ENCODE measurements around the gene CDHR5. TPM values are rescaled to one million over a fixed set of nuclear protein-coding genes. Genes with fewer than 3 reads are reported as not detected.
A peak's percentile ranks its signal among the peaks of the same experiment; 100 is the strongest.

The CDHR5 gene
- total RNA-seq, 5 donors from 2014 or later (not counting 1 experiment from before 2014, with no cell fraction given): 0.26 to 0.29 TPM; not detected in 3

DNA sequence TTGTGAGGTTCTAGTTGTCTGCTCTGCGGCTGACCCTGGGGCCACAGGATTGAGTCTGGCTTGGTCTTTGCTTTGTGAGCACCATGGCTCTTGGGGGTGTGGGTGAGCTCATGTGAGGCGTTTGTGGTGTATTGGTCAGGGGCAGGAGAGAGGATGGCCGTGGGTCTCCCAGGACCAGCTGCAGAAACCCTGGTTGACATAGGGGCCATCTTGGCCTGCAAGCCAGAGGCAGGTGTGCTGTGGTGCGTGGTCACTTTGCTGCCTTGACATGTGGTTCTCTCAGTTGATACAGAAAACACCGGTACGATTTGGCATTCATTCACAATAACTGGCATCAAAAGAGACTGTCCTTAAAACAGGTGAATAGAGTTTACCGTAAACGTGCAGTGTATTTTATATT is 37.2 kb downstream of the CDHR5 start:
- no peaks in the 10 kb centered on the region for H3K9me3 Mint-ChIP-seq
- POLR2A ChIA-PET: interaction anchor here in 1 of 2 donors (0.6 kb wide), 1 partner anchor 28 kb away, joined by 4 read pairs; the partner anchor contains the start of gene IRF7
- DNase-seq (no peak), ATAC-seq (replicated peaks in 1 of 4) (peak in 1 of 4 experiments; percentile 4)
- H3K9me3 ChIP-seq: no peaks in the 10 kb centered on the region
- CTCF ChIA-PET: interaction anchor here in 1 of 2 donors (2.3 kb wide), 1 partner anchor 33 kb away, joined by 9 read pairs; no protein-coding TSS in a partner anchor
- peaks cover 28 to 34% (median 33%) of the 10 kb centered on the region in 3 donors for H3K4me1 Mint-ChIP-seq
- peaks cover 29% of the 10 kb centered on the region for H3K36me3 Mint-ChIP-seq
- H3K4me1 ChIP-seq (ENCODE audit: control insufficient read depth in 1 of 2, extremely low read depth in 1 of 2, insufficient read depth in 2 of 2, low read length in 2 of 2): peaks cover 5 to 32% of the 10 kb centered on the region in 2 experiments
- peak overlapping the region; percentile 99 for H3K27ac Mint-ChIP-seq
- H3K4me3 ChIP-seq (ENCODE audit: control insufficient read depth in 1 of 2, extremely low read depth in 1 of 2, low read length in 1 of 2): no peak overlapping the region
- H3K27ac ChIP-seq (ENCODE audit: low read length): peak overlapping the region; percentile 68
- peaks cover 14 to 66% of the 10 kb centered on the region in 2 donors for H3K36me3 ChIP-seq (ENCODE audit: control insufficient read depth in 2 of 2, extremely low read depth in 1 of 2, insufficient read depth in 1 of 2, low read length in 1 of 2)
- peak overlapping the region; percentile 69 to 80 (median 77) for H3K4me3 Mint-ChIP-seq
- H3K27me3 Mint-ChIP-seq: no peaks in the 10 kb centered on the region
- 83% methylated on average over 4 of the region's 8 CpGs for WGBS (ENCODE audit: insufficient coverage)
- no peaks in the 10 kb centered on the region for H3K27me3 ChIP-seq (replicated peaks in 1 of 2; ENCODE audit: control insufficient read depth in 2 of 2, extremely low read depth in 1 of 2, insufficient read depth in 2 of 2, low read length in 1 of 2)

DNA sequence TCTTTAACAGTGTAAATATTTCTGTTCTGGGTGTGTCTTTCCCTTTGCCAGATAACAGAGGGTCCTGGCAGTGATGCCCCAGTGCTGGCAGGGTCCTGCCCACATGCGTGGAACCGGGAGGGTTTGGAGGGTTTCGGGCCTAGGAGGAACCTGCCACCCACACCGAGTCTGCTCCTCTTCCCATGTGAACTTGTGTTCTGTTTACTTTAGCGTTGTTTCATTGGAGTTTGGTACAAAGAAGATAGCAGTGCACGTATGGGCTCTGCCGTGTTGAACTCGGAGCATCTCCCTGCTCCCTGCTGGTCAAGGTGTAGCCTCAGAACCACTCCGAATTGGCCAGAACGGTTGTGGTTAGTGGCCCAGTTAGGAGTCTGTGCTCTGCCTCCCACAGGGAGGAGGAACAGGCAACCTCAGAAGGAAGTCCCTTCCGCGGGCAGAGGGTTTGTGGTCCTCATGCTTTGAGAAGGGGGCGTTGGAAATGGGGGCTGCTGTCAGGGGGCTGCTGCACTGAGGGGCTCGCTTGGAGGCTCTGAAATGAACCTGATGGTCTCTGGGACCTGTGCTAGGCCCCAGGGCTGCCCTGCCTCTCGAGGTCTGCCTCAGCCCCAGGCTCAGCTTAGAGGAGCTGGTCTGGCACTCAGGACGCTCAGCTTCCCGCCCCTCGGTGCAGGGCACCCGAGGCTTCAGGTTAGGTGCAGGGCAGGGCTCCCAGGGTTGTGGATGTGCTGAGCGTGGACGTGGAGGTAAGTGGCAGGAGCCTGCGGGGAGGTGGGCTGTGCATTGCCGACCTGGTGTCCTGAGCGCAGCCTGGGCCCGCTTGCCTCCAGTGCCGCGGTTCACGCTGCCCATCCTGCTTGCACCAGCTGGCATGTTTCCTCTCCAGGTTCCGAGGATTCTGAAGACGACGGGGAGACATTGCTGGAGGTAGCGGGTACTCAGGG is 38.1 kb downstream of the CDHR5 start:
- ChIA-PET POLR2A (no interaction called here), CTCF (no interaction called here)
- Histone ChIP-seq H3K27me3 (replicated peaks in 1 of 2; ENCODE audit: control insufficient read depth in 2 of 2, extremely low read depth in 1 of 2, insufficient read depth in 2 of 2, low read length in 1 of 2) (no peaks in the 10 kb centered on the region), H3K36me3 (ENCODE audit: control insufficient read depth in 2 of 2, extremely low read depth in 1 of 2, insufficient read depth in 1 of 2, low read length in 1 of 2) (peaks cover 13 to 66% of the 10 kb centered on the region in 2 donors), H3K9me3 (no peaks in the 10 kb centered on the region), H3K27ac (ENCODE audit: low read length) (peak overlapping the region; percentile 68), H3K4me3 (ENCODE audit: control insufficient read depth in 1 of 2, extremely low read depth in 1 of 2, low read length in 1 of 2) (no peak overlapping the region), H3K4me1 (ENCODE audit: control insufficient read depth in 1 of 2, extremely low read depth in 1 of 2, insufficient read depth in 2 of 2, low read length in 2 of 2) (peaks cover 5 to 35% of the 10 kb centered on the region in 2 experiments)
- Mint-ChIP-seq H3K27ac (peak overlapping the region; percentile 99), H3K4me3 (no peak overlapping the region), H3K9me3 (no peaks in the 10 kb centered on the region), H3K4me1 (peaks cover 32 to 39% (median 36%) of the 10 kb centered on the region in 3 donors), H3K36me3 (peaks cover 26% of the 10 kb centered on the region), H3K27me3 (no peaks in the 10 kb centered on the region)
- DNase-seq: no peak
- 93% methylated on average over 26 of the region's 32 CpGs for WGBS (ENCODE audit: insufficient coverage)
- ATAC-seq (replicated peaks in 1 of 4): no peak

DNA sequence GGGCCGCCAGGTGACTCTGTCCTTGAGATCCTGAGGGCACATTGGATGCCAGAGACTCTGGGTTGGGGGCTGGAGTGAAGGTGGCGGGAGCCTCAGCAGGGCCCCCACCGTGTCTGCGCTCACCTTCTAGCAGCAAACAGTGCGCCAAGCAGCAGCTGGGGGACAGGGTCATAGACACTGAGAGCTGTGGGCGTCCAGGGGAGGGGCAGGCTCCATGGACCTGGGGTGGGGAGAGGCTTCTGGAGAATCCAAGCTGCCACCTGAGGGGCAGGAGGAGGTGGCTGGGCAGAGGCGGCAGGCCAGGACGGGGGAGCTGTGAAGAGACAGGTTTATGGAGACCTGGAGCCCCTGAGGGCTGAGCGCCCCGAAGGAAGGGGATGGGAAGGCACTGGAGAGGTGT is 40.5 kb downstream of the CDHR5 start:
- Mint-ChIP-seq H3K27ac (no peak overlapping the region), H3K36me3 (peaks cover 22% of the 10 kb centered on the region)

DNA sequence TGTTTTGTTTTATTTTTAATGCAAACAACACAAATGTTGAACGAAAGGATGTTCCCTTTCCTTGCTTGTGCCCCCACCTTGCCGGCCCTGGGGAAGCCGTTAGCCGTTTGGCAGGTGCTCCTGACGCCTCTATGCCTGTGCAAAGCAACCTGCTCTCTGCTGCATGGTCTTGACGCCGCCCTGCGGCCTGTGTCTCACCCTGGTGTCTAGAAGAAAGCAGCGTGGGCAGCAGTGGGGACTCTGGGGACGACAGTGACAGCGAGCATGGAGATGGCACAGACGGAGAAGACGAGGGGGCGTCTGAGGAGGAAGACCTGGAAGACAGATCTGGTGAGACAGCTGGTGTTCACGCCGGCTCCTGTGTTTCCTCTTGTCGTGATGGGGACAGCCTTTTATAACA is 43.0 kb downstream of the CDHR5 start:
- H3K9me3 ChIP-seq: no peaks in the 10 kb centered on the region
- H3K27me3 ChIP-seq (replicated peaks in 1 of 2; ENCODE audit: control insufficient read depth in 2 of 2, extremely low read depth in 1 of 2, insufficient read depth in 2 of 2, low read length in 1 of 2): no peaks in the 10 kb centered on the region
- Mint-ChIP-seq H3K4me1 (peaks cover 47 to 56% (median 54%) of the 10 kb centered on the region in 3 donors), H3K27me3 (no peaks in the 10 kb centered on the region), H3K4me3 (no peak overlapping the region), H3K27ac (no peak overlapping the region), H3K9me3 (no peaks in the 10 kb centered on the region), H3K36me3 (peaks cover 15% of the 10 kb centered on the region)
- DNase-seq: no peak
- ATAC-seq (replicated peaks in 1 of 4): no peak
- H3K4me1 ChIP-seq (ENCODE audit: control insufficient read depth in 1 of 2, extremely low read depth in 1 of 2, insufficient read depth in 2 of 2, low read length in 2 of 2): peaks cover 24 to 55% of the 10 kb centered on the region in 2 experiments
- POLR2A ChIA-PET: no interaction called here
- CTCF ChIA-PET: no interaction called here
- WGBS (ENCODE audit: insufficient coverage): 86% methylated on average over 16 of the region's 17 CpGs
- no peak overlapping the region for H3K27ac ChIP-seq (ENCODE audit: low read length)
- no peak overlapping the region for H3K4me3 ChIP-seq (ENCODE audit: control insufficient read depth in 1 of 2, extremely low read depth in 1 of 2, low read length in 1 of 2)
- peaks cover 12 to 43% of the 10 kb centered on the region in 2 donors for H3K36me3 ChIP-seq (ENCODE audit: control insufficient read depth in 2 of 2, extremely low read depth in 1 of 2, insufficient read depth in 1 of 2, low read length in 1 of 2)

More for the DNA sequence above, 40.5 kb downstream of the CDHR5 start:
- no peak overlapping the region for H3K4me3 Mint-ChIP-seq
- peaks cover 12 to 51% of the 10 kb centered on the region in 2 experiments for H3K4me1 ChIP-seq (ENCODE audit: control insufficient read depth in 1 of 2, extremely low read depth in 1 of 2, insufficient read depth in 2 of 2, low read length in 2 of 2)
- peaks cover 17 to 48% of the 10 kb centered on the region in 2 donors for H3K36me3 ChIP-seq (ENCODE audit: control insufficient read depth in 2 of 2, extremely low read depth in 1 of 2, insufficient read depth in 1 of 2, low read length in 1 of 2)
- ATAC-seq (replicated peaks in 1 of 4) (no peak), DNase-seq (no peak)
- WGBS (ENCODE audit: insufficient coverage): 100% methylated on average over 4 of the region's 10 CpGs
- H3K9me3 Mint-ChIP-seq: no peaks in the 10 kb centered on the region
- no peak overlapping the region for H3K27ac ChIP-seq (ENCODE audit: low read length)
- no peaks in the 10 kb centered on the region for H3K27me3 ChIP-seq (replicated peaks in 1 of 2; ENCODE audit: control insufficient read depth in 2 of 2, extremely low read depth in 1 of 2, insufficient read depth in 2 of 2, low read length in 1 of 2)
- ChIA-PET CTCF (no interaction called here), POLR2A (no interaction called here)
- no peaks in the 10 kb centered on the region for H3K9me3 ChIP-seq
- H3K4me1 Mint-ChIP-seq: peaks cover 46 to 56% (median 52%) of the 10 kb centered on the region in 3 donors
- H3K27me3 Mint-ChIP-seq: no peaks in the 10 kb centered on the region
- no peak overlapping the region for H3K4me3 ChIP-seq (ENCODE audit: control insufficient read depth in 1 of 2, extremely low read depth in 1 of 2, low read length in 1 of 2)

DNA sequence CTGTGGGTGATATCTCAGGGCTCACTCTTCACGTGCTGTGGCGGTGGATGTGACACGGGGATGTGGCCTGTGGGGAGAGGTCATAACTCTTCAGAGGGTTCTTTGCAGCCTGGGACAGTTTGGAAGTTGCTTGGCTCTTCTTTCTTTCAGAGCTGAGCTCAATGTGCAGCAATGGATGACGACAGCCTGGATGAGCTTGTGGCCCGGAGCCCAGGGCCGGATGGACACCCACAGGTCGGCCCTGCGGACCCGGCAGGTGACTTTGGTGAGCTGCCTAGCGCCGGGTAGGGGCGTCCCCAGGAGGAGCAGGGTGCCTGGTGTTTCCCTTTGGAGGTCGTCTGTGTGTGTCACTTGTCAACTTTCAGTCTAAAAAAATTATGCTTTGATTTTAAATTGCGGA is 43.4 kb downstream of the CDHR5 start:
- Mint-ChIP-seq H3K4me1 (peaks cover 44 to 52% (median 50%) of the 10 kb centered on the region in 3 donors), H3K4me3 (no peak overlapping the region), H3K27me3 (no peaks in the 10 kb centered on the region), H3K27ac (no peak overlapping the region), H3K9me3 (no peaks in the 10 kb centered on the region), H3K36me3 (peaks cover 13% of the 10 kb centered on the region)
- ChIA-PET CTCF (no interaction called here), POLR2A (no interaction called here)
- Histone ChIP-seq H3K4me1 (ENCODE audit: control insufficient read depth in 1 of 2, extremely low read depth in 1 of 2, insufficient read depth in 2 of 2, low read length in 2 of 2) (peaks cover 22 to 51% of the 10 kb centered on the region in 2 experiments), H3K27me3 (replicated peaks in 1 of 2; ENCODE audit: control insufficient read depth in 2 of 2, extremely low read depth in 1 of 2, insufficient read depth in 2 of 2, low read length in 1 of 2) (no peaks in the 10 kb centered on the region), H3K4me3 (ENCODE audit: control insufficient read depth in 1 of 2, extremely low read depth in 1 of 2, low read length in 1 of 2) (no peak overlapping the region), H3K27ac (ENCODE audit: low read length) (no peak overlapping the region), H3K36me3 (ENCODE audit: control insufficient read depth in 2 of 2, extremely low read depth in 1 of 2, insufficient read depth in 1 of 2, low read length in 1 of 2) (peaks cover 11 to 39% of the 10 kb centered on the region in 2 donors), H3K9me3 (no peaks in the 10 kb centered on the region)
- WGBS (ENCODE audit: insufficient coverage): 81% methylated on average over 12 of the region's 14 CpGs
- DNase-seq (no peak), ATAC-seq (replicated peaks in 1 of 4) (no peak)

DNA sequence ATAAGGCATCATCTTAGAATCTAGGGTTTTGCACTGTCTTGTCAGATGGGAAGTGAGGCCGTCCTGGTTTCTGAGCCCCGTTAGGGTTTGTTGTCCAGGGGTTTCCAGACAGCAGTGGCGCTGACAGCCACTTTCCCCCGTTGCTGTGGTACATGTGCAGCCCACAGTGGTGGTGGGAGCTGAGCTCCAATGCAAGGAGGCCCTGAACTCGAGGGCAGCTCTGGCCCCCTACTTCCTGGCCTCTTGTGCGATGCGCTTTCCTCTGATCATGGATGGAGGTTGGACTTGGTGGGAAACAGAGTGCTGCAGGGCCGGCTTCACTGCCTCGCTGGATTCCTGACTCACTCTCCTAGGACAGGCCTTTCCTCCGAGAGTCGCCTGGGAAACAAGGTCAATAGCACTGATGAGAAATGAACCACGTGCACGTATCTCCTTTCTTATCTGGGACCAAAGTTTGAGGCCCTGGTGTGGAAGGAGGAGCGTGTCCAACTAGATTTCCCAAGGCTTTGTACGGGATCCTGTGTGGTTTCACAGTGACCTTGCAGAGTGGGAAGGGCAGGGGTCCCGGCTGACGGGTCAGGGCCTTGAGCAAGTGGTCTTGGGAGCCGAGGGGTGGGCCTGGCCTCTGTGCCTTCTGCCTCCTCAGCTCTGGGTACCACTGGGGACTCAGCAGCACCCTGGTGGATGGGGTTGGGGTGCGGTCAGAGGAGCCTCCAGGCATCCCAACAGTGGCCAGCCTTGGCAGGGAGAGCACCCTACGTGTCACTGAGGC is 44.7 kb downstream of the CDHR5 start:
- no peak overlapping the region for H3K27ac Mint-ChIP-seq
- peaks cover 0 to 2% of the 10 kb centered on the region in 2 donors for H3K27me3 Mint-ChIP-seq
- ATAC-seq (replicated peaks in 1 of 4) (no peak), DNase-seq (no peak)
- peaks cover 45 to 51% (median 50%) of the 10 kb centered on the region in 3 donors for H3K4me1 Mint-ChIP-seq
- H3K27me3 ChIP-seq (replicated peaks in 1 of 2; ENCODE audit: control insufficient read depth in 2 of 2, extremely low read depth in 1 of 2, insufficient read depth in 2 of 2, low read length in 1 of 2): peaks cover 0 to 2% of the 10 kb centered on the region in 2 experiments
- no peak overlapping the region for H3K27ac ChIP-seq (ENCODE audit: low read length)
- H3K4me3 Mint-ChIP-seq: peak overlapping the region; percentile 32 to 83 (median 37)
- no peak overlapping the region for H3K4me3 ChIP-seq (ENCODE audit: control insufficient read depth in 1 of 2, extremely low read depth in 1 of 2, low read length in 1 of 2)
- peaks cover 11 to 33% of the 10 kb centered on the region in 2 donors for H3K36me3 ChIP-seq (ENCODE audit: control insufficient read depth in 2 of 2, extremely low read depth in 1 of 2, insufficient read depth in 1 of 2, low read length in 1 of 2)
- ChIA-PET POLR2A (no interaction called here), CTCF (no interaction called here)
- no peaks in the 10 kb centered on the region for H3K9me3 Mint-ChIP-seq
- WGBS (ENCODE audit: insufficient coverage): 88% methylated on average over 17 of the region's 20 CpGs
- H3K4me1 ChIP-seq (ENCODE audit: control insufficient read depth in 1 of 2, extremely low read depth in 1 of 2, insufficient read depth in 2 of 2, low read length in 2 of 2): peaks cover 22 to 51% of the 10 kb centered on the region in 2 experiments
- no peaks in the 10 kb centered on the region for H3K9me3 ChIP-seq
- peaks cover 10% of the 10 kb centered on the region for H3K36me3 Mint-ChIP-seq
